Prostate gland (tissue), 1 donor: ENCODE results near the gene TSGA10IP.

ENCODE experiments used
- POLR2A ChIP-seq: fragments of 450-650 bp; IDR thresholded peaks from one replicate; pipeline ENCODE4 v1.6.1; 2016; ENCODE audit warnings: antibody characterized with exemption, mild to moderate bottlenecking
- POLR2AphosphoS5 ChIP-seq: sonication (generic); formaldehyde crosslinking; IDR thresholded peaks from one replicate; pipeline ENCODE4 v1.6.1; 2017; ENCODE audit warnings: antibody characterized with exemption

DNA sequence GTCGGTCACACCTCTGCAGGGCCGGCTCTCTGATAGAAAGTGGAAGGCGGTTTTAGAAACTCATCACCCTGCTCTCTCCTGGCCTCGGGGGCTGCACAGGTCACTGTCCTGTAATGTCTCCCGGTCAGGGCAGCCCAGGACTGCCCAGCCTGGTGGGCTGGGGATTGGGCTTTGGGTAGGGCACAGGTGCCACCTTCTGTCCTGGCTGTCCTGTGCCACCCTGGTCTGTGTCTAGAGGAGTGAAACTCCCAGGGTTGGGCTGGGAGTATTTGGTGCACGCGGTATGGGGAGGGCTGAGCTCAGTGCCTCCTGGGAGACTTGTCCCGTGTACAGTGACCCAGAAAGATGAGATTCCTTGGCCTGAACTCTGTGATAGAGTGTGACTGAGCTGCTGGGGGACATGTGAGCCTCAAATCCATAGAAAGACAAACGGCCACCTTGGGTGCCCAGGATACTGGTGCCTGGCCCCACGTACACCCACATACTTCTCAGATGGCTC, 34.0 kb downstream of the TSGA10IP start:
- TF ChIP-seq POLR2AphosphoS5, result no peak
- TF ChIP-seq POLR2A, result no peak
